Measurements from ENCODE around the gene NT5DC3.

The NT5DC3 gene

GRCh38 chr12:103855036-103855712, 14.1 kb upstream of the NT5DC3 start:
- Histone ChIP-seq H3K27me3 (ENCODE audit: control insufficient read depth, insufficient read depth, low read length) (no peaks in the 10 kb centered on the region), H3K4me1 (ENCODE audit: control insufficient read depth, insufficient read depth, low read length) (no peaks in the 10 kb centered on the region), H3K9me3 (ENCODE audit: control insufficient read depth, insufficient read depth, low read length) (no peaks in the 10 kb centered on the region), H3K9ac (ENCODE audit: low read depth, low read length) (no peak overlapping the region), H3K36me3 (ENCODE audit: control insufficient read depth, insufficient read depth, low read length) (no peaks in the 10 kb centered on the region), H3K4me3 (ENCODE audit: low read depth, low read length) (no peak overlapping the region), H3K27ac (ENCODE audit: low read depth, low read length) (no peak overlapping the region)

GRCh38 chr12:103854372-103854973, 13.4 kb upstream of the NT5DC3 start:
- H3K9me3 ChIP-seq (ENCODE audit: control insufficient read depth, insufficient read depth, low read length), result no peaks in the 10 kb centered on the region
- no peaks in the 10 kb centered on the region for H3K36me3 ChIP-seq (ENCODE audit: control insufficient read depth, insufficient read depth, low read length)
- H3K4me3 ChIP-seq (ENCODE audit: low read depth, low read length), result no peak overlapping the region
- H3K4me1 ChIP-seq (ENCODE audit: control insufficient read depth, insufficient read depth, low read length), result no peaks in the 10 kb centered on the region
- H3K27ac ChIP-seq (ENCODE audit: low read depth, low read length), result no peak overlapping the region
- no peaks in the 10 kb centered on the region for H3K27me3 ChIP-seq (ENCODE audit: control insufficient read depth, insufficient read depth, low read length)
- H3K9ac ChIP-seq (ENCODE audit: low read depth, low read length), result no peak overlapping the region

GRCh38 chr12:103852498-103852997, 11.5 kb upstream of the NT5DC3 start:
- H3K27me3 ChIP-seq (ENCODE audit: control insufficient read depth, insufficient read depth, low read length), result no peaks in the 10 kb centered on the region
- no peak overlapping the region for H3K27ac ChIP-seq (ENCODE audit: low read depth, low read length)

GRCh38 chr12:103851127-103851526, 10.1 kb upstream of the NT5DC3 start:
- no peaks in the 10 kb centered on the region for H3K36me3 ChIP-seq (ENCODE audit: control insufficient read depth, insufficient read depth, low read length)
- H3K27me3 ChIP-seq (ENCODE audit: control insufficient read depth, insufficient read depth, low read length), result no peaks in the 10 kb centered on the region
- H3K27ac ChIP-seq (ENCODE audit: low read depth, low read length), result no peak overlapping the region
- H3K9me3 ChIP-seq (ENCODE audit: control insufficient read depth, insufficient read depth, low read length), result no peaks in the 10 kb centered on the region
- H3K4me1 ChIP-seq (ENCODE audit: control insufficient read depth, insufficient read depth, low read length), result no peaks in the 10 kb centered on the region
- H3K4me3 ChIP-seq (ENCODE audit: low read depth, low read length), result no peak overlapping the region
- no peak overlapping the region for H3K9ac ChIP-seq (ENCODE audit: low read depth, low read length)

More at GRCh38 chr12:103852498-103852997, 11.5 kb upstream of the NT5DC3 start:
- Histone ChIP-seq H3K36me3 (ENCODE audit: control insufficient read depth, insufficient read depth, low read length) (no peaks in the 10 kb centered on the region), H3K4me3 (ENCODE audit: low read depth, low read length) (no peak overlapping the region), H3K9ac (ENCODE audit: low read depth, low read length) (no peak overlapping the region), H3K9me3 (ENCODE audit: control insufficient read depth, insufficient read depth, low read length) (no peaks in the 10 kb centered on the region), H3K4me1 (ENCODE audit: control insufficient read depth, insufficient read depth, low read length) (no peaks in the 10 kb centered on the region)

- no peak overlapping the region for H3K9ac ChIP-seq (ENCODE audit: low read depth, low read length)
- no peak overlapping the region for H3K27ac ChIP-seq (ENCODE audit: low read depth, low read length)
- no peaks in the 10 kb centered on the region for H3K27me3 ChIP-seq (ENCODE audit: control insufficient read depth, insufficient read depth, low read length)
- no peaks in the 10 kb centered on the region for H3K4me1 ChIP-seq (ENCODE audit: control insufficient read depth, insufficient read depth, low read length)
- H3K4me3 ChIP-seq (ENCODE audit: low read depth, low read length), result no peak overlapping the region
- no peaks in the 10 kb centered on the region for H3K36me3 ChIP-seq (ENCODE audit: control insufficient read depth, insufficient read depth, low read length)
- H3K9me3 ChIP-seq (ENCODE audit: control insufficient read depth, insufficient read depth, low read length), result no peaks in the 10 kb centered on the region
Measured at GRCh38 chr12:103850429-103850828, 9.4 kb upstream of the NT5DC3 start.

- no peaks in the 10 kb centered on the region for H3K27me3 ChIP-seq (ENCODE audit: control insufficient read depth, insufficient read depth, low read length)
- H3K9me3 ChIP-seq (ENCODE audit: control insufficient read depth, insufficient read depth, low read length), result no peaks in the 10 kb centered on the region
- H3K4me1 ChIP-seq (ENCODE audit: control insufficient read depth, insufficient read depth, low read length), result no peaks in the 10 kb centered on the region
- H3K27ac ChIP-seq (ENCODE audit: low read depth, low read length), result no peak overlapping the region
- no peaks in the 10 kb centered on the region for H3K36me3 ChIP-seq (ENCODE audit: control insufficient read depth, insufficient read depth, low read length)
- H3K4me3 ChIP-seq (ENCODE audit: low read depth, low read length), result no peak overlapping the region
- H3K9ac ChIP-seq (ENCODE audit: low read depth, low read length), result no peak overlapping the region
Measured at GRCh38 chr12:103848917-103849491, 8.0 kb upstream of the NT5DC3 start.

GRCh38 chr12:103848143-103848542, 7.1 kb upstream of the NT5DC3 start:
- Histone ChIP-seq H3K4me1 (ENCODE audit: control insufficient read depth, insufficient read depth, low read length) (no peaks in the 10 kb centered on the region), H3K4me3 (ENCODE audit: low read depth, low read length) (no peak overlapping the region), H3K9me3 (ENCODE audit: control insufficient read depth, insufficient read depth, low read length) (no peaks in the 10 kb centered on the region), H3K27ac (ENCODE audit: low read depth, low read length) (no peak overlapping the region), H3K36me3 (ENCODE audit: control insufficient read depth, insufficient read depth, low read length) (no peaks in the 10 kb centered on the region), H3K9ac (ENCODE audit: low read depth, low read length) (no peak overlapping the region), H3K27me3 (ENCODE audit: control insufficient read depth, insufficient read depth, low read length) (no peaks in the 10 kb centered on the region)

GRCh38 chr12:103846415-103846814, 5.4 kb upstream of the NT5DC3 start:
- Histone ChIP-seq H3K4me3 (ENCODE audit: low read depth, low read length) (no peak overlapping the region), H3K9ac (ENCODE audit: low read depth, low read length) (no peak overlapping the region), H3K9me3 (ENCODE audit: control insufficient read depth, insufficient read depth, low read length) (no peaks in the 10 kb centered on the region), H3K27ac (ENCODE audit: low read depth, low read length) (no peak overlapping the region), H3K27me3 (ENCODE audit: control insufficient read depth, insufficient read depth, low read length) (no peaks in the 10 kb centered on the region), H3K36me3 (ENCODE audit: control insufficient read depth, insufficient read depth, low read length) (no peaks in the 10 kb centered on the region), H3K4me1 (ENCODE audit: control insufficient read depth, insufficient read depth, low read length) (no peaks in the 10 kb centered on the region)

GRCh38 chr12:103844305-103844704, 3.3 kb upstream of the NT5DC3 start:
- H3K36me3 ChIP-seq (ENCODE audit: control insufficient read depth, insufficient read depth, low read length), result no peaks in the 10 kb centered on the region
- no peaks in the 10 kb centered on the region for H3K9me3 ChIP-seq (ENCODE audit: control insufficient read depth, insufficient read depth, low read length)
- H3K9ac ChIP-seq (ENCODE audit: low read depth, low read length), result no peak overlapping the region
- peaks cover 7% of the 10 kb centered on the region for H3K27me3 ChIP-seq (ENCODE audit: control insufficient read depth, insufficient read depth, low read length)
- H3K4me1 ChIP-seq (ENCODE audit: control insufficient read depth, insufficient read depth, low read length), result peaks cover 7% of the 10 kb centered on the region
- H3K4me3 ChIP-seq (ENCODE audit: low read depth, low read length), result no peak overlapping the region
- H3K27ac ChIP-seq (ENCODE audit: low read depth, low read length), result no peak overlapping the region

- Histone ChIP-seq H3K4me1 (ENCODE audit: control insufficient read depth, insufficient read depth, low read length) (peaks cover 7% of the 10 kb centered on the region), H3K4me3 (ENCODE audit: low read depth, low read length) (peak overlapping the region; percentile 74), H3K36me3 (ENCODE audit: control insufficient read depth, insufficient read depth, low read length) (no peaks in the 10 kb centered on the region), H3K27ac (ENCODE audit: low read depth, low read length) (peak overlapping the region; percentile 38), H3K9me3 (ENCODE audit: control insufficient read depth, insufficient read depth, low read length) (no peaks in the 10 kb centered on the region), H3K27me3 (ENCODE audit: control insufficient read depth, insufficient read depth, low read length) (peaks cover 7% of the 10 kb centered on the region), H3K9ac (ENCODE audit: low read depth, low read length) (0 out of 2 replicates have a peak overlapping the region, but pooled peaks have one; percentile 12)
Measured at GRCh38 chr12:103841690-103842584, 903 bp upstream of the NT5DC3 start.
